ENCODE results near the gene KLHL10.
A peak's percentile ranks its signal among the peaks of the same experiment; 100 is the strongest.

DNA sequence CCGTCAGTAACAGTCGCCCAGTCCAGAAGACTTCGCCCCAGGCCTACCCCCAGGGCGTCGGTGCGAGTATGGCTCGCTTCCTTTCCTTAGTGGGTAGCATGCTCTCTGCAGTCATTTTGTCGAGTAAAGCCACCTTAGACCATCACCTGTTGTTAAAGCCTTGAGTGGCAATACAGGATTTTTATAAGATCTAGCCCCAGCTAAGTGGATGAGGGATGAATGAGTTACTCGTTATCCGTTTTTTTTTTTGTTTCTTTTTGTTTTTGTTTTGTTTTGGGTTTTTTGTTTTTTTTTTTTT, 27.9 kb downstream of the KLHL10 start:
- TF ChIP-seq, protein P1, sequence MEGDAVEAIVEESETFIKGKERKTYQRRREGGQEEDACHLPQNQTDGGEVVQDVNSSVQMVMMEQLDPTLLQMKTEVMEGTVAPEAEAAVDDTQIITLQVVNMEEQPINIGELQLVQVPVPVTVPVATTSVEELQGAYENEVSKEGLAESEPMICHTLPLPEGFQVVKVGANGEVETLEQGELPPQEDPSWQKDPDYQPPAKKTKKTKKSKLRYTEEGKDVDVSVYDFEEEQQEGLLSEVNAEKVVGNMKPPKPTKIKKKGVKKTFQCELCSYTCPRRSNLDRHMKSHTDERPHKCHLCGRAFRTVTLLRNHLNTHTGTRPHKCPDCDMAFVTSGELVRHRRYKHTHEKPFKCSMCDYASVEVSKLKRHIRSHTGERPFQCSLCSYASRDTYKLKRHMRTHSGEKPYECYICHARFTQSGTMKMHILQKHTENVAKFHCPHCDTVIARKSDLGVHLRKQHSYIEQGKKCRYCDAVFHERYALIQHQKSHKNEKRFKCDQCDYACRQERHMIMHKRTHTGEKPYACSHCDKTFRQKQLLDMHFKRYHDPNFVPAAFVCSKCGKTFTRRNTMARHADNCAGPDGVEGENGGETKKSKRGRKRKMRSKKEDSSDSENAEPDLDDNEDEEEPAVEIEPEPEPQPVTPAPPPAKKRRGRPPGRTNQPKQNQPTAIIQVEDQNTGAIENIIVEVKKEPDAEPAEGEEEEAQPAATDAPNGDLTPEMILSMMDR (IDR thresholded peaks at IDR 0.05), result no peak
- TF ChIP-seq POLR2A (IDR thresholded peaks at IDR 0.05), result peak in 1 of 2 donors; percentile 3
